Activated CD4-positive, alpha-beta T cell treated with anti-CD3 and anti-CD28 coated beads, Interleukin-2, amount 50 U/mL, for 24 hours (primary cell): ENCODE results near the gene TRAPPC10.

Source experiments
- DNase-seq, 2 donors: peaks; one replicate each; pipeline ENCODE4 v3.0.0-alpha.2; 2020; ENCODE audit warnings: low read depth in 1 of 2, low spot score in 1 of 2

The TRAPPC10 gene

DNA sequence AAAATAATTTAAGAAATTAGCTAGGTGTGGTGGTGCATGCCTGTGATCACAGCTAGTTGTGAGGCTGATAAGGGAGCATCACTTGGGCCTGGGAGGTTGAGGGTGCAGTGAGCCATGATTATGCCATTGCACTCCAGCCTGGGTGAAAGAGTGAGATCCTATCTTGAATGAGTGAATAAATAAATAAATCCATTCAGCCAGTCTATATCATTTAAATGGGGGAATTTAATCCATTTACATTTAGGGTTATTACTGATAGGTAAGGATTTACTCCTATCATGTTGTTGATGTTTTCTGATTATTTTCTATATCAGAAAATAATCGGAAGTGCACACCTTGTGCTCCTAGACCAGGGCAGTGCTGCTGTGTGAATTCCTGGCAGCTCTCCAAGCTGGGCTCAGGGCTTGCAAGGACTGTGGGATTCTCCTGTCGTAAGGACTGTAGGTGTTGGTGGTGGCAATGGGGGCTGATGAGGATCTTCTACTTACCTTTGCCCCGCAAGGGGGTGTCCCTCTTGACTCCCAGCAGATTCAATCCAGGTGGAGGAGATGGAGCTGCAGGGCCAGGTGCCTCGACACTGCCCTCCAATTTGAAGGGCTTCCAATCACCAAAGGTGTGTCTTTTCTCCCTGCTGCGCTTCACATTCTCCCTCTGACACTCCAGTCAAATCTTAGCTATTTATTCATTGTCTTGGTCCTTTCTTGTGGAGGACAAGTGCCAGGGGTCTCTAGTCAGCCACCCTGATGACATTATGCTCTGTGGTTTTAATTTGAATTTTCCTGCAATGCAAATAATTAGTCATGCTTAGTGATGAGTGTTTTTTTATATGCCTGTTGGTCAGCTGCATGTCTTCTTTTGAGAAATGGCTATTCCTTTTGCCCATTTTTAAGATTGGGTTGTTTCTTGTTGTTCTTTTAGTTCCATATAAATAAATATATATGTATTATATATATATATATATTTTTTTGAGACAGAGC lies 14.1 kb upstream of the TRAPPC10 start:
- DNase-seq, result no peak

DNA sequence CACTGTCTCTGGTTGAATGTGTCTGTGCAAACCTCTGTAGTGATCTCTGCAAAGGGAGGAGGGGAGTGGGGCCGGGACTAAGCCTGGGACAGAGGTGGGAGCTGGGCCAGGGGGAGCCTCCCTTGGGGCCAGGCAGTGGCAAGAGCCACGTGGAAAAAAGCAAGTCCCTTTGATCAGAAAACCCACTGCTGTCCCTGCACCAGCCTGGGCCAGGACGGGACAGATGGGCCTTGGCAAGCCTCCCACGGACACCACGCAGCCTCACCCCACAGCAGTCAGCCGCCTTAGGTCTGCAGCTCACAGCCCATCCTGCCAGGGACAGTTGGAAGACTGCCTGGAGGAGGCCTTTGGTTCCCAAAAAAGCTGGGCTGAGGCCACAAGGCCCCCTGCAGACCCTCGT lies 11.7 kb upstream of the TRAPPC10 start:
- no peak for DNase-seq

DNA sequence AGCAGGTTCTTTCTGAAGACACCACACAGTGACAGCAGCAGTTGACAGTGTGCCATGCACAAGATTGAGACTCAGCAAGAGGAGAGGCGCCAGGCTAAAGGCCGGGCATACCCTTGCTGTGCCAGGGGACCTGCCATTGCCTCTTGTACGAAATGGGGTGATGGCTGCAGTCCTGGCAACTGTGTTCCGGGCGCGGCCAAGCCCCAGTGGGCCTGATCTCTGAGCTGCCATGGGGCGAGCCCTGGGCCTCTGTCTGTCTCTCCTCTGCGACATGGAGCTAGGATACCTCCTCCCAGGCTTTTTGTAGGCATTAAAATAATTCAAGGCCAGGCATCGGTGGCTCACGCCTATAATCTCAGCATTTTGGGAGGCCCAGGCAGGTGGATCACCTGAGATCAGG lies 9.6 kb upstream of the TRAPPC10 start:
- no peak for DNase-seq

DNA sequence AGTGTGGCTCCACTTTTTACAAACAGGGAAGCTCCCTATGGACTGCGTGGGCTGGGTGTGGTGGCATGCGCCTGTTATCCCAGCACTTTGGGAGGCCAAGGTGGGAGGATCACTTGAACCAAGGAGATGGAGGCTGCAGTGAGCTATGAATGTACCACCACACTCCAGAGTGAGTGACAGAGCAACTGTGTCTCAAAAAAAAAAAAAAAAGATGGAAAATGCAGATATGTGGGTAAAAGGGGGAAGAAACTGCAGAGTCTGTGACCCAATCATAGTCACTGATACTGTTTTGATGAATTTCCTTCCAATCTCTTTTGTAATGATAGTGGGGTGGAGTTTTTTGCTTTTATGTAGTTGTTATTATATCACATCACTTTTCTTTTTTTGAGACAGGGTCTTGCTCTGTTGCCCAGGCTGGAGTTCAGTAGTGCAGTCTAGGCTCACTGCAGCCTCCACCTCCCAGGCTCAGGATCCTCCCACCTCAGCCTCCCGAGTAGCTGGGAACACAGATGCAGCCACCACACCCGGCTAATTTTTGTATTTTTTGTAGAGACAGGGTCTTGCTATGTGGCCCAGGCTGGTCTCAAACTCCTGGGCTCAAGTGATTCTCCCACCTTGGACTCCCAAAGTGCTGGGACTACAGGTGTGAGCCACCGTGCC lies 8.7 kb upstream of the TRAPPC10 start:
- no peak for DNase-seq

DNA sequence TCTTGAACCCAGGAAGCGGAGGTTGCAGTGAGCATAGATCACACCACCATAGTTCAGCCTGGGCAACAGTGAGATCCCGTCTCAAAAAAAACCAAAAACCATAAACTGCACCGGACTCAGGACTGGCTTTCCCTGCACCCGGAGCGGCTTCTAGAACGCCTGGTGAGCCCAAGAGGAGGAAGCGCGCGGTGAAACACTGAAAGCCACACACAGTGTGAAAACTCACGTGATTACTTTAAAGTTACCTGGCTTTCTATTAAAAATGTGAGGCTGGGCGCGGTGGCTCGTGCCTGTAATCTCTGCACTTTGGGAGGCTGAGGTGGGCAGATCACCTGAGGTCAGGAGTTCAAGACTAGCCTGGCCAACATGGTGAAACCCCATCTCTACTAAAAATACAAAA lies 7.0 kb upstream of the TRAPPC10 start:
- DNase-seq, result no peak

DNA sequence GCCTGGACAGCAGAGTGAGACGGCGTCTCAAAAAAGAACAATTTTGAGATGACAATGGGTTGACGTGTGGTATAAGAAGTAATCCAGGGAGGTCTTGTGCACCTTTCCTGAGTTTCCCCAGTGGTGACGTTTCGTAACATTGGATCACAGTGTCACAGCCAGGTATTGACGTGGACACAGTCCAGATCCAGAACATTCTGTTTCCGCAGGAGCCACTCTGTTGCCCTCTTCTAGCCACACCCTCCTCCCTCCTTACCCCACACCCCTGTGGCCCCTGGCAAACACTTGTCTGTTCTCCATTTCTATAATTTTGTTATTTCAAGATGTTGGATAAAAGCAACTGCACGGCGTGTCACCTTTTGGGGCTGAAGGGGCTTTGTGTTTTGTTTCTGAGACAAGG lies 6.5 kb upstream of the TRAPPC10 start:
- no peak for DNase-seq

DNA sequence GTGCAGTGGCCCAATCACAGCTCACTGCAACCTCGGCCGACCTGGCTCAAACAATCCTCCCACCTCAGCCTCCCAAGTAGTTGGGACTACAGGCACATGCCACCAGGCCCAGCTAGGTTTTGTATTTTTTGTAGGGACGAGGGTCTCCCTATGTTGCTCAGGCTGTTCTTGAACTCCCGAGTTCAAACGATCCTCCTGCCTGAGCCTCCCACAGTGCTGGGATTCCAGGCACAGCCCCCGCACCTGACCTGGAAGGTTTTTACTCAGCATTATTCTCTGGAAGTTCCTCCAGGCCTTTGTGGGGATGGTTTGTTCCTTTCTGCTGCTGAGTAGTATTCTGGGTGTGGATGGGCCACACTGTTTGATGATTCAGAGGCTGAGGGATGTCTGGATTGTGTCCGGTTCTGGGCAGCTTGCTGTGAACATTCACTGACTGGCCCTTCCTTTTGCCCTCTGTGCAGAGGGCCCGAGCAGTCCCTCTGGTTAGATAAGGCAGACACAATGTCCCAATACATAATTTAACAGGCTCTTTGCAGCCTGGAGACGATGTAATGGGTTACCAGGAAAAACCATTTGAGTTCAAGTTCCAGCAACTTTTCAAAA lies 6.0 kb upstream of the TRAPPC10 start:
- no peak for DNase-seq

DNA sequence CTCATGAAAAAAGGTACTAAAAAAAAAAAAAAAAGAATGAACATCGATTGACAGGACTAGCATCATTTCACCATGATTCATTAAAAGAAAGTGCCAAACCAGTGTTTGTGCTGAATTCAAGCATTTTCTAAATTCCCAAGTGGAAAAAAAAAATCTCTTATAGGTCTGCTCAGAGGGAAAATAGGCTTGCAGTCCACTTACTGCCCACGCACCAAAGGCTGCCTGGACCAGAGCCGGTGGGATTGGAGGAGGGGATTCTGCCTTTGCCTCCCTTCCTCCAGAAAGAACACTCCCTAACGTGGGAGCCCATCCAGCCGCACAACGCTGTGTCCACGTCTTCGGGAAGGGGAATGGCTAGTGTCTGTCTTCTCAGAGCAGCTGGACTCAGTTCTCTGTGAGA lies 5.5 kb upstream of the TRAPPC10 start:
- no peak for DNase-seq

DNA sequence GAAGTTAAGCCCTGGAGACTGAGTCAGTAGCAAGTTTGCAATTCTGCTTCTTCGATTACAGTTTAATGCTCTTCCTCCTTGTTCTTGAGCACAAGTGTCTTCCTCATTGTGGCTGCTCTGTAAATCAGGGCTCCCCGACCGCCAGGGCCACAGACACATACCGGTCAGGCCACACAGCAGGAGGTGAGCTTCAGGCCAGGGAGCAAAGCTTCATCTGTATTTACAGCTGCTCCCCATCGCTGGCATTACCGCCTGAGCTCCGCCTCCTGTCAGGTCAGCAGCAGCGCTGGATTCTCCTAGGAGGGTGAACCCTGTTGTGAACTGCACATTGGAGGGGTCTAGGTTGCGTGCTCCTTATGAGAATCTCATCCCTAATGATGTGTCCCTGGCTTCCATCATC lies 1.7 kb upstream of the TRAPPC10 start:
- DNase-seq, result no peak

DNA sequence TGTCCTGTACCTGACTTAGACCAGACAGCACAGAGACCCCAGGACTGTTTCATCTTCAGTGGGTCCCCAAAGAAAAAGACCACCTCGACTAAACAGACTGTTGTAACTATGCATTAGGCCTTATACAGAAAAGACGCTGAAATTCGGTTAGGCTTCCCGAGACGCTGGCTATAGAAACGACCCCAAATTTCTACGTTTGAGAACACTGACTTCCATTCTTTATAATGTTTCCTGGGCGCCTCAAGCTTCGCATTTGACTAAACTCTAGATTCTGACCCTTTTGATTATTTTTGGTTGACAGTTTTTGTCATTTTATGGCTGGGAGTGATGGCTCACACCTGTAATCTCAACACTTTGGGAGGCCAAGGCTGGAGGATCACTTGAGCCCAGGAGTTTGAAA lies 986 bp upstream of the TRAPPC10 start:
- no peak for DNase-seq

DNA sequence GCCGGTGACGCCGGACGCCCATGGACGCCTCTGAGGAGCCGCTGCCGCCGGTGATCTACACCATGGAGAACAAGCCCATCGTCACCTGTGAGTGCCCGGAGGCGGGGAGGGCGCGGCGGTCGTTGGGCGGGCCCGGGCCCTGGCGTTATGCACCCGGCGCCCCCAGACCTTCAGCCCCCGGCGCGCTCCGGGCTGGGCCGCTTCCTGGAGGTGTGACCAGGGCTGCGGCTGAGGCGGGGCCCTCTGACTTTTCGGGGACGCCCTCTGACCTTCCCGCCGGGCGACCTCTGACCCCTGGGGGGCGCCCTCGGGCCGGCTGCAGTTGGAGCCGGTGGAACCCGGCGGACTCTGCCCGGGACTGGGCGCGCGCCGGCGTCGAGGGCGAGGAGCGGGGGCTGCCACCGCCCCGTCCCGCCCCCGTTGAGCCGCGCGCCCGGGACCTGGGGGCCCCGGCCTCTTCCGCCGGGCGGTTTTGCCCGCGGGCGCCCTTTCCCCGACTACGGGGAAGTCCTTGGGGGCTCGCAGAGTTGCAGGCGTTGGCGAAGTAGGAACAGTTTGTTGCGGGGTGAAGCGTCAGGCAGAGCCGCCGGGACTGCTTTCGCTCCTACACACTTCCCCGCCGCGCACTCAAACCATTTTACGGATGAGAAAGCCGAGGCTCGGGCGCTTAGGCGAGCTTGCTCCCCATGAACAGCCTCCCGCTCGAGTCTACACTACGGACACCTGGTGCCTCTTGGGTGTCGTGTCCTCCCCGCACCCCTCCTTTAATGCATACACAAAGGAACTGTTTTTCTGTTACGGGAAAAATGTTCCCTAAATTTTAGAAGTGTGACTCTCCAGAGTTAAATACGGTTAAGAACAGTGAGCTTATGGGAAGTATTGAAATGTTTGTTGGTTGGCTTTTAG lies 618 bp downstream of the TRAPPC10 start:
- peak; percentile 66 to 71 for DNase-seq

DNA sequence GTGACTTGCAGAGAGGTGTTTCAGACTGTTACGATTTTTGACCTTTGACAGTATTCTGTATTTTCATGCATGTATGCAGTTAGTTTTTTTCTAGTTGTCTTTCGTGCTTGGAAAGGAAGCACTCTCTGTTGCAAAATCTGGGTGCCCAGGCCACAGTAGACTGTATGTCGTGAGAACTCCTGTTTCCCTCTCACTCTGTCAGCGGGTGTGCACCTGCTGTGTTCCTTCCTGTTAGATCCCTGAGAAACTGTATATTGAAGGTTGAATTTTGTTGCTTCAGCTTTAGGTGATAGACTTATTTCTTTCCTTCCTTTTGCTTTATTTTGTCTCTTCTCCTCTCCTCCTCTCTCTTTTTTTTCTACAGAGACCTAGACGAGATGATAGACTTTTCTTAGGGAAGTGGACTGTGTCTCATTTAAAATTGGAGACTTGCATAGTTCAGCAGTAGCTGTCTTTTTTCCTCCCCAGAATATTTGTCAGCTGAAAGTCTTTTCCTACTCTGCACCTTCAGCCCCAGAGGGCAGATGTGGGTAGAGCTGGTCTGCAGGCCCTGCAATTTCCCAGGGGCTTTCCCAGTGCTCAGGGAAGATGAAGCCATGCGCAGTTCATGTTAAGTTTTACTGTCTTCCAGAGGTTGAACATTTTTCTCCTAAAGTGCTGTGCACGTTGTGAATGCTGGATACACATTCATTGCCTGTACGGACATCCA lies 1.4 kb downstream of the TRAPPC10 start:
- DNase-seq, result peak in 1 of 2 donors; percentile 38

DNA sequence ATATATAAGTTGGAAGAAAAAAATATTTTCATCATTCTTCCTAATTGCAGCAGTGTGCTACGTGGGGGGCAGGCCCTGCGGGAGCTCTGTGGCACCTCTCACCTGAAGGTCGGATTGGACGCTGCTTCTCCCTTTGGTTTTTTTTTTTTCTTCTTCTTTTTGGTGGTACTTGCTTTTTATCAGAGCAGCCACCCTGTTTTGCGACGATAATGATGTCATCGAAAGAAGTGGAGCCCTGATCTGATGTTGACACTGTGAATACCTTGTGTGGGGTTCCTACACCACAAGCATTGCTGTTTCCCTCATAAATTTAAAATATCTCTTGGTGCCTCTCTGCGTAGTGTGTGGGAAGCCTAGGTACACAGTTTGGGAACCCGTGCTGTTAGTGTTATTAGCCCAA lies 5.5 kb downstream of the TRAPPC10 start:
- DNase-seq, result no peak

DNA sequence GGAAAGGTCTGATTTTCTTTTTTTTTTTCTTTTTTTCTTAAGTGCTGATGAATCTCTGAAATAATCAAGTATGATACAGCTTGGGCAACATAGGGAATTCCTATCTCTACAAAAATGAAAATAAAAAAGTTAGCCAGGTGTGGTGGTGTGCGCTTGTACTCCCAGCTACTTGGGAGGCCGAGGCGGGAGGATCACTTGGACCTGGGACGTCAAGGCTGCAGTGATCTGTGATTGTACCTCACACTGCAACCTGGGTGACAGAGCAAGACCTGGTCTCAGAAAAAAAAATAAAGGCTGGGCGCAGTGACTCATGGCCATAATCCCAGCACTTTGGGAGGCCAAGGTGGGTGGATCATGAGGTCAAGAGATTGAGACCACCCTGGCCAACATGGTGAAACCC lies 6.0 kb downstream of the TRAPPC10 start:
- no peak for DNase-seq

DNA sequence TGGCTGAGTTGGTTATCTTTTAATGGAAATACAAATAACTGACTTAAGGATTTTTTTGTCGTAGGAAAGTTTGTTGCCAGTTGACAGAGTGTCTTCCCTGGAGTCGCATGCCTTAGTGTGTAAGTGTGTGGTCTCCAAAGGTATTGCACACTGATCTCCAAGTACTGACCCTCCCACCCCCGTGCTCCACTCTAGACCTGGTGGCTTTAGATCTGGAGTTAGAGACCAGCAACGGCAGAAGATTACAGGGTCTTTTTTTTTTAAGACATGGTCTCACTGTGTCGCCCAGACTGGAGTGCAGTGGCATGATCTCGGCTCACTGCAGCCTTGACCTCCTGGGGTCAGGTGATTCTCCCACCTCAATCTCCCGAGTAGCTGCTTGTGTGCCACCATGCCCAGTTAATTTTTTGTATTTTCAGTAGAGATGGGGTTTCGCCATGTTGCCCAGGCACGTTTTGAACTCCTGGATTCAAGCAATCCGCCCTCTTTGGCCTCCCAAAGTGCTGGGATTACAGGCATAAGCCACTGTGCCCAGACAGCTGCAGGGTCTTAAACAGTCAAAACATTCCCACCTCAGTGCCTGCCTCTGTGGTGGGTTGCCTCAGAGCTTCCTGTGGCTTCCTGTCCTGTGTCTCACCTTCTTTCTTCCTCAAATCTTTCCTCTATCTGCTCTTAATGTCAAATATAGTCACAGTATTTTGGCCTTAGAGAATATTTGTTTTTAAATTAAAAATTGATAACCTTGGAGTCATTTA lies 6.9 kb downstream of the TRAPPC10 start:
- no peak for DNase-seq

DNA sequence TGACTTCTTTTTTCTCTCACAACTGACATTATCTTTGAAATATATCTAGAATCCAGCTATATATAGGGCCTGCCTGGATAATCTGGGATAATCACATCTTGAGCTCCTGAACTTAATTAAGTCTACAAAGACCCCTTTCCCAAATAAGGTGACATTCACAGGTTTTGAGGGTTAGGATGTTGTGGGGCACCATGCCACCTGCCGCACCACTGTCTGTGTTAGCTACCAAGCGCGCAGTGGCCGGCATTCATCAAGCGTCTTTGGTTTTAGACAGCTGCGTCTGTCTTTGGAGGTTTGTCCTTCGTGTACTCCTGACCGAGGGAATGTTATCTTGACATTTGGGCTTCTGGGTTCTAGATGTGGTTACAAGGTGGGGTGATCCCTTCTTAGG lies 7.5 kb downstream of the TRAPPC10 start:
- DNase-seq, result no peak

DNA sequence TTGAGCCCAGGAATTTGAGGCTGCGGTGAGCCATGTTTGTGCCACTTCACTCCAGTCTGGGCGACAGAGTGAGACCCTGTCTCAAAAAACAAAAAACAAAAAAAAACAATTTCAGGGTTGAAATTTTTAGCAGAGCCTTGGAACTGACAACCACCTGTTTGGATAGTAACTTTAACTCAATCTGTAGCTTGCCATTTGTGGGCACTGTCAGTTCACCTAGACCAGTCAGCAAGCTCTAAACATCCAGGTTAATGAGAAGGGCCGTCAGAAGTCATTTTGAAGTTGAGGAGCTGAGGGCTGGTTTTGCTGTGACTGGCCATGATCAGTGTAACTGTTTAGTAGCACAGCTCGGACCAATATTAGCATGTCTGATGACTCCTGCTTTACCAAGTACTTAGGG lies 8.4 kb downstream of the TRAPPC10 start:
- DNase-seq, result no peak

DNA sequence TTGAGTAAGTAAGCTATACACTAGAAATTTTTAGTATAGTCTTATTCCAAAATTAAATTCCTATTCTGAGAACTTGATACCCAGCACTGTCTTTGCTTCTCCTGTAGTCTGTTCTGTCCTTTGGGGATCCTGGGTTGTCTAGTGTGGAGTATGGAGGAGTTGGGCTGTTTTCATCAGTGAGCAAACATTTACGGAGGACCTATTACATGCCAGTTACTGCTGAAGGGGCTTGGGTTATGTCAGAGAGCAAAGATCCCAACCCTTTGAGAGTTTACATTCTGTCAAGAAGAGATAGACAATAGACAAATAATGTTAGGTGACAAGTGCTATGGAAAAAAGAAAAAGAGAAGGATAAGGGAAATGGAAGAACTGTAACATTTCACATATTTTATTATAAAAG lies 9.0 kb downstream of the TRAPPC10 start:
- no peak for DNase-seq

DNA sequence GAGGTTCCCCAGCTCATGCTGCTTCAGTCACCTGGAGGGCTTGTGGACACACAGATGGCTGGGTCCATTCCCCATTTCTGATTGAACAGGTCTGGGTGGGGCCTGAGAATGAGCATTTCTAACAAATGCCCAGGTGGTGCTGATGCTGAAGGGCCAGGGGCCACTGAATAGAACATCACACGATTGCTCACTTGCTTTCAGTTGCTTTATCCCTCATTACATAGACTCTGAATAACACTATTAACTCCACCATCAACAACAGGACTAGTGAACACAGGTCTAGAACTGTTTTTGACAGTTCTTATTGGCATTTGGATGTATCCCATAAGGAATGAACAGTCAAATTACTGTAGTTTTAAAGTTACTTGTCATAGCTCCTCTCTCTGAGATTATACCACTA lies 12.1 kb downstream of the TRAPPC10 start:
- no peak for DNase-seq

DNA sequence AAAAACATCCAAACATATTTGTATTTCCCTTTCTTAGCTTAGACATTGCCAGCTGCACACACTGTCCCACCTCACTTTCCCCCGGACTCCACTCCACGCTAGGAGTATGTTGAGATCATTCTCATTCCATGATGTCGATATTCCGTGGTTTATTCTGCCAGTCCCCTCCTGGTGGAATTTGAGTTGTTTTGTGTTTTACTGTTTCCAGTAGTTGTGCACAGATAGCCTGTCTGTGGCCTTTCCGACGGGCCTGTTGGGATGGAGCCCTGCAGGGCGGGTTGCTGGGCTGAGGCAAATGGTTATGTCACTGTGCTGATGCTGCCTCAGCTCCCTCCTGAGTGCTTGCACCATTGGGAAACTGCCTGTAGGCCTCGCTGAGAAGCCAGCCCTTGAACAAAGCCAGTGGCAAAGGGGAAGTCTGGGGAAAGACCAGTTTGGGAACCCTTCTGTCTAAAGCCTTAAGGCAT lies 12.8 kb downstream of the TRAPPC10 start:
- DNase-seq, result no peak
